Parathyroid adenoma (tissue), 2 donors: ENCODE results near the gene LITAFD.

Experiments
- H2AFZ ChIP-seq: fragments of 300-600 bp; sonication (generic); one replicate; pipeline ENCODE4 v1.7.0; 2017; ENCODE audit warnings: antibody characterized with exemption, mild to moderate bottlenecking
- H3K27ac ChIP-seq: fragments of 300-600 bp; sonication (generic); one replicate; pipeline ENCODE4 v1.7.0; 2017
- H3K27me3 ChIP-seq: fragments of 300-600 bp; sonication (generic); one replicate; pipeline ENCODE4 v1.7.0; 2017; ENCODE audit warnings: low read length; ENCODE audit not compliant: control insufficient read depth, insufficient read depth
- H3K36me3 ChIP-seq: fragments of 300-600 bp; sonication (generic); one replicate; pipeline ENCODE4 v1.7.0; 2017; ENCODE audit warnings: low read length; ENCODE audit not compliant: control insufficient read depth, insufficient read depth
- H3K4me1 ChIP-seq: fragments of 300-600 bp; sonication (generic); one replicate; pipeline ENCODE4 v1.7.0; 2017; ENCODE audit warnings: control low read depth
- H3K4me2 ChIP-seq: fragments of 300-600 bp; sonication (generic); one replicate; pipeline ENCODE4 v1.7.0; 2017; ENCODE audit warnings: low read length
- H3K4me3 ChIP-seq: fragments of 300-600 bp; sonication (generic); one replicate; pipeline ENCODE4 v1.7.0; 2017; ENCODE audit warnings: low read depth, low read length
- H3K79me2 ChIP-seq: fragments of 300-600 bp; sonication (generic); one replicate; pipeline ENCODE4 v1.7.0; 2017; ENCODE audit warnings: control low read depth
- H3K9ac ChIP-seq: fragments of 300-600 bp; sonication (generic); one replicate; pipeline ENCODE4 v1.7.0; 2017; ENCODE audit warnings: mild to moderate bottlenecking
- H3K9me3 ChIP-seq: fragments of 300-600 bp; sonication (generic); one replicate; pipeline ENCODE4 v1.7.0; 2017; ENCODE audit warnings: low read length; ENCODE audit not compliant: control insufficient read depth
- CTCF ChIP-seq: fragments of 300-600 bp; sonication (generic); IDR thresholded peaks from one replicate; pipeline ENCODE4 v1.7.0; 2017; ENCODE audit warnings: antibody characterized with exemption, mild to moderate bottlenecking
- donor health status: primary hyperparathyroidism.

The LITAFD gene

DNA sequence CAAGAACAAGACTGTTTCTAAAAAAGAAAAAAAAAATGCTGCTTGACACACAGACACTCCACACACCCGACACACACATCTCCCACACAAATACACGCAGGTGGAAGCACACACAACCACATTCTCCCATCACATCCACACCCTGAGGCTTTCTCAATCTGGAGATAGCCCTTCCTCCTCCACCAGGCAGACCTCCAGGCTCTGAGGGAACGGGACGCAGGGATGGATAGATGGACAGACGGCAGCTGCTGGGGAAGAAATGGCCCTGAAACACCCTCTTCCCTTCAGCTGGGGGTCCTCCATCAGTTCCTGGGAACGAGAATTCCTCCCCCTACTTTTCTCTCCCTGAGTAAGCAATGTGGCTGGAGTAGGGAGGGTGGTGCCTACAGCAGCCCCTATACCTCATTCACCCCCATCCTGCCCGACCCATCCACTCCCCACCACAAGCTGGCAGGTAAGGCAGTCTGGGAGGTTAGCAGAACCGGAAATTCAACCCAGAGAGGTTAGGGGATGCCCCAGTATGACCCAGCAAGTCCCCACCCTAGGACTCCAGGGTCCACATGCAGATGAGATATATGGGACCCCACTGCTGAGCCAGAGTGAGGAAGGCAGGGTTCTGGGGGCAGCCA is 4.1 kb upstream of the LITAFD start:
- H3K36me3 ChIP-seq = no peaks in the 10 kb centered on the region
- no peak overlapping the region for H3K4me2 ChIP-seq
- no peaks in the 10 kb centered on the region for H3K4me1 ChIP-seq
- H3K27ac ChIP-seq = no peak overlapping the region
- H3K9me3 ChIP-seq = no peaks in the 10 kb centered on the region
- no peaks in the 10 kb centered on the region for H3K79me2 ChIP-seq
- no peak overlapping the region for H3K9ac ChIP-seq
- no peak overlapping the region for H2AFZ ChIP-seq
- H3K4me3 ChIP-seq = no peak overlapping the region
- no peak for TF ChIP-seq CTCF
- no peaks in the 10 kb centered on the region for H3K27me3 ChIP-seq

GRCh38 chr16:8878523-8878911 is 3.6 kb upstream of the LITAFD start:
- no peak for TF ChIP-seq CTCF
- Histone ChIP-seq H3K4me3 (no peak overlapping the region), H3K4me1 (no peaks in the 10 kb centered on the region), H3K9ac (no peak overlapping the region), H3K9me3 (no peaks in the 10 kb centered on the region), H3K27ac (no peak overlapping the region), H2AFZ (no peak overlapping the region), H3K27me3 (no peaks in the 10 kb centered on the region), H3K79me2 (no peaks in the 10 kb centered on the region), H3K36me3 (no peaks in the 10 kb centered on the region), H3K4me2 (no peak overlapping the region)

DNA sequence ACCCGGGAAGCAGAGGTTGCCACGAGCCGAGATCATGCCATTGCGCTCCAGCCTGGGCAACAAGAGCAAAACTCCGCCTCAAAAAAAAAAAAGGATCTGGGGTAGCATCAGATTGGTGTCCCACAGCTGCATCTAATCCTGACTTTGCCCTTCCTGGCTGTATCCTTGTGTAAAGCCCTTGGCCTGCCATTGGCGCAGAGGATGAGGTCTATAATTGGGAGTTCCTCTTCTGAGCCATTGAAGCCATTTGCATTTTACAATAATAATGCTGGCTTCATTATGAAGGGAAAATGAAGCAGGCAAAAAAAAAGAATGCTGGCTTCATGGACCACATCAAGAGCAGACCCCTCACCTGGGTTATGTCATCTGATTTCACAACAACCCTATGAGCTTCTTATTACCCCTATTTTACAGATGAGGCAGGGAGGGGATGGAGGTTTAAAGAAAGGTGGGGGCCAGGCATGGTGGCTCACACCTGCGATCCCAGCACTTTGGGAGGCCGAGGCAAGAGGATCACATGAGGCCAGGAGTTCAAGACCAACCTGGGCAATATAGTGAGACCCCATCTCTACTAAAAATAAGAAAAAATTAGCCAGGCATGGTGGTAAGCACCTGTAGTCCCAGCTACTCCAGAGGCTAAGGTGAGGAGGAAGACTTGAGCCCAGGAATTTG is 1.2 kb upstream of the LITAFD start:
- H3K4me1 ChIP-seq = no peaks in the 10 kb centered on the region
- no peak overlapping the region for H3K4me2 ChIP-seq
- no peak overlapping the region for H2AFZ ChIP-seq
- H3K36me3 ChIP-seq = no peaks in the 10 kb centered on the region
- H3K79me2 ChIP-seq = no peaks in the 10 kb centered on the region
- H3K27ac ChIP-seq = no peak overlapping the region
- no peaks in the 10 kb centered on the region for H3K27me3 ChIP-seq
- H3K9ac ChIP-seq = no peak overlapping the region
- no peak overlapping the region for H3K4me3 ChIP-seq
- no peak for TF ChIP-seq CTCF
- H3K9me3 ChIP-seq = no peaks in the 10 kb centered on the region

DNA sequence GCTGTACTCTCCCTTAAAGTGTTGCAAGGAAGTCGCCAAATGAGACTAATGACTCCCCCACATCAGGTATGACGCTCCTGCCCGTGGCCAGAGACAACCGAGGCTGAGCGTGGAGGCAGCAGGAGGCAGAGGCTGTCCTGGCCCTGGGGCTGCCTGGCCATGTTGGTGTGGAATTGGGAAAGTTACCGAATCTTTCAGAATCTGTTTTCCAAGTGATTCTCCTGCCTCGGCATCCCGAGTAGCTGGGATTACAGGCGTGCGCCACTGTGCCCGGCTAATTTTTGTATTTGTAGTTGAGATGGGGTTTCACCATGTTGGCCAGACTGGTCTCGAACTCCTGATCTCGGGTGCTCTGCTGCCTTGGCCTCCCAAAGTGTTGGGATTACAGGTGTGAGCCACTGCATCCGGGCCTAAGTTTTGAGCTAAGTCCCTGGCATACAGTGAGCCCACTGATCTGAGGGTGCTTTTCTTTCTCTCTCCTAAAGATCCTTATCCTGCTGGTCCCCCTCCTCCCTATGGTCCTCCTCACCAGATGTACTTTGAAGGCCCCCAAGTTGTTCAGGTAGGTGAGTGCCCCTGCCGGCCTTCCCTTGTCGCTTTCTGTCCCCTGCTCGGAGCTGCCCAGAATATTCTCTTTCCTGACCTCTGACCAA is 700 bp downstream of the LITAFD start:
- no peak for TF ChIP-seq CTCF
- H3K79me2 ChIP-seq = no peaks in the 10 kb centered on the region
- H3K27me3 ChIP-seq = no peaks in the 10 kb centered on the region
- no peak overlapping the region for H3K27ac ChIP-seq
- no peak overlapping the region for H3K4me3 ChIP-seq
- H2AFZ ChIP-seq = no peak overlapping the region
- no peaks in the 10 kb centered on the region for H3K4me1 ChIP-seq
- H3K9ac ChIP-seq = no peak overlapping the region
- H3K9me3 ChIP-seq = no peaks in the 10 kb centered on the region
- no peaks in the 10 kb centered on the region for H3K36me3 ChIP-seq
- no peak overlapping the region for H3K4me2 ChIP-seq
